HG02763 (cell line): Measurements from ENCODE around the gene HTR2A.

Experiments
- ATAC-seq: cut with Tn5 transposase; IDR thresholded peaks from one replicate; pipeline ENCODE4 v1.9.1; 2021; ENCODE audit warnings: mild to moderate bottlenecking, moderate library complexity; ENCODE audit not compliant: unreplicated experiment

The HTR2A gene

DNA sequence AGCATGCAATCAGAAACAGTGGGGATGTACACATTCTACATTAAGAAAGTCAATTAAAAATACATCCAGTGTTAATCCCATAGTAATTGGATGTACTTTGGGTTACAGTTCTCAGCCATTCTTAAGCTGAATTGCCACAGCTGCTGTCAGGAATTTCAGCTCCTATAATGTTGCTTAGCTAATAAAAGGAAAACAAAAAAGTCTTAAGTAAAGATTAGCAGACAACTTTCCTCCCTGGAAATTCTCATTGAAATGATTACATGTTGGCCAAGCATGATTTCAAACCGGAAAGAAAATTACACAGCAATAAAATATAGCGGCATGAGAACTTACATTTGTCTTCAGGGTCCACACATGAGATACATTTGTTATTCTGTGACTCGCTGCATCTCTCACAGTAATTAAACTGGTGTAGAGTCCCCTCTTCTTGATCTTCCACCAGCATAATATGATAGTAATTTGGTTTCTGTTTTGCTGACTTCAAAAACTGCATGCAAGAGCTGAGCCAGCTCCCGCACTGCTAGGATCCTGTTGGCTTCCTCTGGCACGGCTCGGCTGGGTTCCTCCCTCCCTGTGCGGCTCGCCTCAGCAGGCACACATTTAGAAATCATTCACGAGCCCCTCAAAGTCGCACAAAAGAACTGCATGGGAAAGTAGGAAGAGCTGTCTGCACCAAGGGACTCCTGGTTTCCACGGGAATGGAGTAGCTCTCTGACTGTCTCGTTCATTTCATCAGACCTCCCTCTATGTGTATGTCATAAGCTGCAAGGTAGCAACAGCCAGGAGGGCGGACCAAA lies at the start of gene HTR2A:
Gene HTR2A, minus strand, starts transcription at position 713 of the 797 bp plus-strand sequence. CDS start 1,147 bp downstream, outside the sequence.
- ATAC-seq: no peak

DNA sequence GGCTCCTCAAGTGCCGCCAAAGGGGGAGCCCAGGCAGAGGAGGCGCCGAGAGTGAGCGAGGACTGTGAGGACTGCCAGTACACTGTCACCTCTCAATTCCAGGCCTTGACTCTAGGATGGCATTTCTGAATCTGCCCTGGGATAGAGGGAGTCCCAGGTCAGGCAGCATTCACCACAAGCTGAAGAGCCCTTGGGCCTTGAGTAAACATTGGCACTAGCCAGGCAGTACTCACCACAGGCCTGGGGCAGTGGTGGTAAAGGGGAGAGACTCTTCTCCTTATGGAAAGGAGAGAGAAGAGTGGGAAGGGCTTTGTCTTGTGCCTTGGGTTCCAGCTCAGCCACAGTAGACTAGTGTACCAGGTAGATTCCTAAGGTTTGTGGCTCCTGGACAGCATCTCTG lies 39.7 kb upstream of the HTR2A start:
- no peak for ATAC-seq

GRCh38 chr13:46934749-46935148 lies 37.9 kb upstream of the HTR2A start:
- ATAC-seq: no peak

GRCh38 chr13:46926916-46927590 lies 30.2 kb upstream of the HTR2A start:
- ATAC-seq: no peak

DNA sequence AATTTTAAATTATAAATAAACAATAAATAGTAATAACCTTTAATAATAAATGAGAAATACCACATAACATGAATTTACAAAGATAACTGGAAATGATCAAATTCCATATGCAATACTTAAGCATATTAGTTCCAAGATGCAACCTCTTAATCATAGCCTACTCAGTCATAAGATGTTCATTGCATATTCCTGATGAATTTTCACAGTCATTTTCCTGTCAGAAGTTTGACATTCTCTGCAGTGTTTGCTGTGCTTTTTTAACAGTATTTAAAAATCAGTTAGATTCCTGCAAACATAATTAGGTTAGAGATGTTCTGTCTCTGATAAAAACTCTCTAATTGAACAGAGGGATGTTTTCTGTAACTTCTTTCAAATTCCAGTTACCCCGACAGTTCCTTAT lies 28.6 kb upstream of the HTR2A start:
- no peak for ATAC-seq

- no peak for ATAC-seq
These were observed 17.5 kb upstream of the HTR2A start for GRCh38 chr13:46914341-46914740.

DNA sequence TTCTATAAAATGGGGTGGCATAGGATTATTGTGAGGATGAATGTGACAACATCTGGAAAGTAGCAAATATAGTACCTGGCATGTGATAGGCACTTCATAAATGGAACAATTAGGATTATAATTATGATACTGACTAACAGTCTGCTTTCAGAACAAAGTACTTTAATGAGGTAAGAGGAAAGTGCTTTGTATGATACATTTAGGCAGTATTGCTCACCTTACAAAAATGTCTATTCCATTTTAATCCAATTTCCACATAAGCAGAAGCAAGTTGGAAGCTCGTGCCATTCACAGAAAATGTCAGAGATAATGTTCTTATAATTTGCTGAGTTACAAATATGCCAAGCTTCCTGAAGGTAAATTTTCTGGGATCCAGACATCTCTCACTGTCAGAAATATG lies 16.9 kb upstream of the HTR2A start:
- ATAC-seq: no peak

GRCh38 chr13:46909042-46909441 lies 12.2 kb upstream of the HTR2A start:
- no peak for ATAC-seq

- no peak for ATAC-seq
These were observed 11.6 kb upstream of the HTR2A start for GRCh38 chr13:46908501-46908900.

DNA sequence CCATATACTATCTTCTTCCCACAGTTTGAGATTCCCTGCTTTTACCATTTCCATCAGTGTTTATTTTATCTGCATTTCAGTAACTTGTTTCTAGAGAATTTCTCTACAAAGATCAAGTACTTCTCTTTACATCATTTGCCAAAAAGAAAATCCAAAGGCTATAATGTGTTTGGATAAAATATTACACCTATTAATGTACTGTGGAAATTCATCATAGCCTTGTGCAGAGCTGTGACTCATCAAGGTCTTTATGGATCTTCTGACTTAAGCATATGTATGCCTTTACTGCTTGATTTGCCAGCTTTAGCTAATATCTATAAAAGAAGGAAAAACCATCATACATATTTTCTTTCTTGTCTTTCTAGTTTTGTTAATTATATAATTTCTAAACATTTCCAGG lies 9.6 kb upstream of the HTR2A start:
- no peak for ATAC-seq

DNA sequence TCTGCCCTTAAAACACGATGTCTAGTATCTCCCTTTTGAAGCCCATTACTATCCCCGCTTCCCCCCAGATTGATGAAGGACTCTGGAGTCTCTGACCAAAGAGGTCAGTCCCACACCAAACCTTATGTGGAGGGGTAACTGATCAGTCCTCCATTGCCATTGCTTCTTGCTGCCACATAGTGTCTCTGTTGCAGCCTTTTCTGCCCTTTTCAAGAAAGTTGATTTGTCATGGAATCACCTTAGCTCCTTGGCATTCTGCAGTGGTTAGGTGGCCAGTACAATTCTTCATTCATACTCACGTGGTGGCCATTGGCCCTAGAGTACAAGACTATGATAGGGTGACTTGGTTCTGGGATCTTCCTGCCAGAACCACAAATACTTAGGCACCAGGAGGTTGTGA lies 8.4 kb upstream of the HTR2A start:
- ATAC-seq: no peak

- no peak for ATAC-seq
These were observed 6.9 kb upstream of the HTR2A start for GRCh38 chr13:46903748-46904147.

DNA sequence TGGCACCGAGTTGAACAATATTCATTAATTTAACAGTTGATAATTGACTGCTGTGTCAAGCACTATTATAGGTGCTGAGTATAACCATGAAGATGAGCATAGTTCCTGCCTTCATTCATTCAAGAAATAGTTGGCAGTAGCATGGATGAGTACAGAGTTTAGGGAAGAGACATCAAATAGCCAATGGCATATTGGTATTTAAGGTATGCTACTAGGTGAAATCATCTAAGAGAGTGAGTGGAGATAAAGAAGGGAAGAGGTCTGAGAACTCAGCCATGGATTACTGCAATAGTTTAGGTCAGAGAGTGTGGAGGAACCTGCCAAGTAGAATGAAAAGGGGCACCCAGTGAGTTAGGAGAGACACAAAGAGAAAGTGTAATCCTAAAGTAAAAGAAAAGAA lies 4.9 kb upstream of the HTR2A start:
- ATAC-seq: no peak

DNA sequence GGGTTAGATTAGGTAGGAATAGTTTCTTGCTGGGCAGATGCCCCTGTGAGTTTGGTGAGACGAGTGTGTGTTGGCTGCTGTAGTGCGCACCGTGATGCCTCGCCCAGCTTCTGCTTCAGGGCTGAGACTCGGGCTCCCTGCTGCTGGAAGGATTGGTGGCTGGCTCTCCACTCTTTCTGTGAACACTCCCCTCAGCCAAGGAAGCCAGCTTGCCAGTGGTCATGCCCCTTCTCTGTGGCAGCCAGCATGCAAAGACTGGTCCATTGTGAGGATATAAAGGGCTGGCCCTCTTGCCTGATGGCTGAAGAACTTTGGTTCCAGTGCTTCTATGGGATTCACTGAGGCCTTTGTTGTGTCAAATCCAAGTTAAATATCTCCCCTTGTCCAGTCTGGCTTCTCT lies 2.9 kb upstream of the HTR2A start:
- ATAC-seq: no peak

GRCh38 chr13:46895381-46895780 lies 1.5 kb downstream of the HTR2A start:
- ATAC-seq: no peak

GRCh38 chr13:46894568-46894967 lies 2.3 kb downstream of the HTR2A start:
- ATAC-seq: no peak

- peak; percentile 78 for ATAC-seq
These were observed 2.9 kb downstream of the HTR2A start for GRCh38 chr13:46893798-46894560.

- ATAC-seq: no peak
These were observed 3.6 kb downstream of the HTR2A start for GRCh38 chr13:46893221-46893740.

DNA sequence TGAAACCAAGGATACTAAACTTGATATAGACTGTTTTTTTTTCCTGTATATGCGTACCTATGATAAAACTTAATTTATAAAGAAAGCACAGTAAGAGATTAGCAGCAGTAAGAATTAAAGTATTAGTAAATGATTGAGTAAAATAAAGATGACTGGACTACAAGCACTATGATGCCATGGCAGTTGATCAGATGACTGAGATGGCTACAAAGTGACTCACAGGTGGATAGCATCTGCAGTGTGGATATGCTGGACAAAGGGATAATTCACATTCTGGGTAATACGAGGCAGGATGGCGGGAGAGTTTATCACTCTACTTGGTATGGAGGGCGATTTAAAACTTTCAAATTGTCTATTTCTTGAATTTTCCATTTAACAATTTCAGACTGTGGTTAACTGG lies 11.8 kb downstream of the HTR2A start:
- no peak for ATAC-seq

- no peak for ATAC-seq
These were observed 12.3 kb downstream of the HTR2A start for GRCh38 chr13:46884531-46884930.

DNA sequence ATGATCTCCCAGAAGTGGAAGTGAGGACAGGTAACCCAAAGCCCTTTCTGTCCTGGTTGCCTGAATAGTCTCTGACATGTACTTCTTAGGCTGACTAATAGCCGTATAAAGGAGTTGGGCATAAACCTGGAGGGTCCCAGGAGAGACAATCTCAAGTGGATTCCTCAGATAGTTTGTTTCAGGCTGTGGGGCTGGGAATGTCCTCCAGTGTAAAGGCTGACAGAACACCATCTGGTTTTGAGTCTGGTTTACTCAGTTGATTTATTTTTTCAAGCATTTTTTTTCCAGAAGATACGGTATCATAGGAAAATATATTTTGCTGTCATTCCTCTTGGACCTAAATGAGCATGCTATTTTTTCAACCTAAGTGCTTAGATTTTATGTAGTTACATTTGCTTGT lies 15.2 kb downstream of the HTR2A start:
- no peak for ATAC-seq

- ATAC-seq: no peak
These were observed 22.8 kb downstream of the HTR2A start for GRCh38 chr13:46874006-46874405.
